HepG2 (cell line): ENCODE results near the gene IKBIP. TPM values are rescaled to one million over a fixed set of nuclear protein-coding genes. Genes with fewer than 3 reads are reported as not detected.

ENCODE experiments used
- ATAC-seq: fragments of 200-7000 bp; cut with Tn5 transposase; 3 replicates; pipeline ENCODE4 v1.9.1; 2020; ENCODE audit warnings: mild to moderate bottlenecking, moderate library complexity
- BruUV-seq: library from RNA; stranded (reverse); fragments of 400-500 nt; replicated peaks from 2 replicates; lab custom pipeline; 2021; lab: Mats Ljungman, UMichigan
- CTCF ChIA-PET: fragments of 300-600 bp; formaldehyde crosslinking; extraction: SDS; loops from one replicate; lab custom pipeline; 2021; ENCODE audit warnings: low total read pairs, inconsistent platforms, low intra/inter-chr PET ratio; lab: Yijun Ruan, JAX
- POLR2A ChIA-PET: fragments of 350-600 bp; sonication (Branson Sonifier 250); formaldehyde crosslinking; loops from one replicate; lab custom pipeline; 2020; ENCODE audit warnings: antibody characterized with exemption, inconsistent platforms; lab: Yijun Ruan, JAX
- DNase-seq: peaks from one replicate; pipeline ENCODE4 v3.0.0-alpha.2; 2015; ENCODE audit warnings: low spot score
- FAIRE-seq: peaks from 3 replicates; lab custom pipeline; 2011; peaks lifted over from hg19 to GRCh38; lab: Jason Lieb, UNC
- H2AFZ ChIP-seq: one replicate; pipeline ENCODE4 v1.6.1; 2011; ENCODE audit warnings: low read length, inconsistent platforms
- H3K27ac ChIP-seq: fragments of 300-600 bp; 3 replicates; pipeline ENCODE4 v1.8.0; 2011; ENCODE audit warnings: mixed run types, mild to moderate bottlenecking, mixed read lengths, low read length, inconsistent platforms; ENCODE audit not compliant: insufficient read depth; ENCODE audit errors: extremely low read length
- H3K27me3 ChIP-seq, 2 experiments: fragments of 200-600 bp in 1 of 2; 2 replicates in 1 of 2; 3 replicates in 1 of 2; pipeline versions ENCODE4 v1.6.0 to v1.8.0; 2011; ENCODE audit warnings: low read length in 2 of 2, mild to moderate bottlenecking in 2 of 2, moderate library complexity in 2 of 2, inconsistent platforms in 1 of 2; ENCODE audit not compliant: insufficient read depth in 2 of 2, control insufficient read depth in 1 of 2
- H3K36me3 ChIP-seq, 2 experiments: fragments of 200-600 bp in 1 of 2; replicated peaks in 1 of 2; 2 replicates in 1 of 2; 3 replicates in 1 of 2; pipeline versions ENCODE4 v1.5.1 to v1.8.0; 2011; ENCODE audit warnings: low read length in 2 of 2, inconsistent platforms in 1 of 2; ENCODE audit not compliant: insufficient read depth in 2 of 2, control insufficient read depth in 1 of 2
- H3K4me1 ChIP-seq: 2 replicates; pipeline ENCODE4 v1.5.1; 2012; ENCODE audit warnings: low read length, inconsistent platforms; ENCODE audit not compliant: insufficient read depth
- H3K4me2 ChIP-seq: 2 replicates; pipeline ENCODE4 v1.6.0; 2011; ENCODE audit warnings: low read depth, low read length, inconsistent platforms
- H3K4me3 ChIP-seq, 3 experiments: fragments of 200-600 bp in 1 of 3; sonication (generic), shearing (Covaris generic) in 1 of 3; replicated peaks in 1 of 3; 2 replicates each; pipeline ENCODE4 v1.5.1; 2011 to 2016; ENCODE audit warnings: low read length in 3 of 3, inconsistent platforms in 2 of 3, low read depth in 2 of 3, mild to moderate bottlenecking in 2 of 3, control low read depth in 1 of 3, mixed read lengths in 1 of 3; ENCODE audit not compliant: insufficient read depth in 1 of 3
- H3K79me2 ChIP-seq: one replicate; pipeline ENCODE4 v1.6.1; 2011; ENCODE audit warnings: low read length, inconsistent platforms; ENCODE audit not compliant: insufficient read depth
- H3K9ac ChIP-seq: 2 replicates; pipeline ENCODE4 v1.6.0; 2011; ENCODE audit warnings: mild to moderate bottlenecking, low read depth, low read length, inconsistent platforms; ENCODE audit not compliant: insufficient read depth
- H3K9me3 ChIP-seq: 2 replicates; pipeline ENCODE4 v1.5.1; 2012; ENCODE audit warnings: mild to moderate bottlenecking, low read length
- H4K20me1 ChIP-seq: 2 replicates; pipeline ENCODE4 v1.6.0; 2011; ENCODE audit warnings: inconsistent platforms, mild to moderate bottlenecking, low read length, moderate library complexity; ENCODE audit not compliant: insufficient read depth
- FOXP1 ChIP-seq, 2 experiments: fragments of 450-650 bp in 1 of 2; IDR thresholded peaks; 2 replicates each; pipeline ENCODE4 v1.6.1; 2017 to 2018; ENCODE audit warnings: antibody characterized with exemption in 1 of 2
- MAF1 ChIP-seq: sonication (generic); formaldehyde crosslinking; IDR thresholded peaks from 2 replicates; pipeline ENCODE4 v1.5.0; 2020; ENCODE audit warnings: missing genetic modification reagents, borderline replicate concordance
- MYNN ChIP-seq: sonication (generic); formaldehyde crosslinking; IDR thresholded peaks from 2 replicates; pipeline ENCODE4 v1.4.0; 2020; ENCODE audit warnings: mild to moderate bottlenecking, low read depth, missing genetic modification reagents
- NBN ChIP-seq: fragments of 450-650 bp; conservative IDR thresholded peaks from 2 replicates; pipeline ENCODE4 v1.6.1; 2017
- RBM22 ChIP-seq: fragments of 200-400 bp; formaldehyde crosslinking; optimal IDR thresholded peaks from 2 replicates; pipeline ENCODE3; 2017; ENCODE audit warnings: mild to moderate bottlenecking, low read length, moderate library complexity
- TFAP4 ChIP-seq: sonication (generic); IDR thresholded peaks from 2 replicates; pipeline ENCODE4 v1.6.1; 2016; ENCODE audit warnings: low read depth, borderline replicate concordance
- ZSCAN29 ChIP-seq: sonication (generic); formaldehyde crosslinking; conservative IDR thresholded peaks from 2 replicates; pipeline ENCODE4 v1.4.0; 2020; ENCODE audit warnings: mild to moderate bottlenecking, missing genetic modification reagents
- WGBS: methylation state at CpG from one replicate; pipeline ENCODE4 v1.1.6; 2017; ENCODE audit warnings: low lambda C conversion rate; 5-methylcytosine and 5-hydroxymethylcytosine counted together
- in situ Hi-C: cut with HindIII; loops from 2 replicates; pipeline ENCODE4 v1.10.0; 2017; ENCODE audit warnings: low pct_unique_long_range_greater_than_20kb; ENCODE audit not compliant: extremely low pct_ligation_motif_present
- intact Hi-C: fragments of 100-400 bp; cut with micrococcal nuclease; formaldehyde crosslinking; loops from one replicate; pipeline ENCODE4 v1.10.0; 2022; ENCODE audit not compliant: unreplicated experiment
- polyA plus RNA-seq, 8 experiments: library from polyadenylated mRNA; depleted of rRNA in 3 of 8; stranded (reverse) in 7 of 8; unstranded in 1 of 8; fragments of >200 nt; fragmentation: Illumina TruSeq in 4 of 8; extraction: Trizol in 4 of 8; gene quantifications; 2 replicates each; pipeline versions ENCODE4 v1.2.1 to v1.2.3, GENCODE V29; 2011 to 2016; ENCODE audit warnings: low read depth in 4 of 8, missing spikeins in 1 of 8, mixed read lengths in 1 of 8; ENCODE audit not compliant: insufficient read depth in 1 of 8
- total RNA-seq, 5 experiments: library from RNA; depleted of rRNA; stranded (reverse); fragments of >200 nt; fragmentation: Illumina TruSeq; extraction: Trizol; gene quantifications; 2 replicates each; pipeline ENCODE4 v1.2.3, GENCODE V29; 2016; ENCODE audit warnings: low read depth in 1 of 5

Gene IKBIP
- total and polyA plus RNA-seq, 2 of the 13 experiments (the other 11 are each of a cell fraction or from before 2014, with no cell fraction given) = 20.0 to 55.5 TPM

GRCh38 chr12:98669751-98670150 lies 25.2 kb upstream of the IKBIP start:
- CTCF ChIA-PET = no interaction called here
- Histone ChIP-seq H4K20me1 (no peaks in the 10 kb centered on the region), H3K4me3 (no peak overlapping the region), H3K4me2 (no peak overlapping the region)
- no peak for TF ChIP-seq TFAP4
- no peak for TF ChIP-seq ZSCAN29 (CRISPR knock-in tag)
- no peak for TF ChIP-seq MAF1 (CRISPR knock-in tag)
- TF ChIP-seq FOXP1 (IDR thresholded peaks at IDR 0.05) = no peak
- no peak for TF ChIP-seq FOXP1 (CRISPR knock-in tag; IDR thresholded peaks at IDR 0.05)
- TF ChIP-seq, all 625 proteins: peak for 0
- H2AFZ ChIP-seq = no peak overlapping the region
- no peak for FAIRE-seq
- no peak overlapping the region for H3K27ac ChIP-seq
- POLR2A ChIA-PET = no interaction called here
- intact Hi-C loops = no loop called here
- no peak overlapping the region for H3K9ac ChIP-seq
- no peak for ATAC-seq
- H3K79me2 ChIP-seq = no peaks in the 10 kb centered on the region
- DNase-seq = no peak
- peaks cover 3 to 17% of the 10 kb centered on the region in 2 experiments; a peak in 4 of 5 replicates for H3K36me3 ChIP-seq
- in situ Hi-C loops = no loop called here
- no peaks in the 10 kb centered on the region for H3K4me1 ChIP-seq
- no TSS peak for BruUV-seq
- 93% methylated on average over 3 of the region's 3 CpGs for WGBS
- H3K27me3 ChIP-seq = no peaks in the 10 kb centered on the region
- no peaks in the 10 kb centered on the region for H3K9me3 ChIP-seq

GRCh38 chr12:98660521-98660920 lies 15.9 kb upstream of the IKBIP start:
- in situ Hi-C loops = no loop called here
- ATAC-seq = no peak

More at GRCh38 chr12:98660521-98660920, 15.9 kb upstream of the IKBIP start:
- DNase-seq = no peak
- no peaks in the 10 kb centered on the region for H3K9me3 ChIP-seq
- CTCF ChIA-PET = no interaction called here
- H3K4me1 ChIP-seq = no peaks in the 10 kb centered on the region
- FAIRE-seq = no peak
- no peak for TF ChIP-seq NBN
- no peak for TF ChIP-seq MYNN
- TF ChIP-seq RBM22 = no peak
- TF ChIP-seq, all 625 proteins: peak for 0
- POLR2A ChIA-PET = no interaction called here
- Histone ChIP-seq H3K9ac (no peak overlapping the region), H3K79me2 (no peaks in the 10 kb centered on the region), H3K4me3 (no peak overlapping the region), H3K27me3 (no peaks in the 10 kb centered on the region), H3K4me2 (no peak overlapping the region), H4K20me1 (no peaks in the 10 kb centered on the region), H3K36me3 (peaks cover 7 to 28% of the 10 kb centered on the region in 2 experiments), H2AFZ (no peak overlapping the region), H3K27ac (no peak overlapping the region)
- intact Hi-C loops = no loop called here
- no TSS peak for BruUV-seq
